Fibroblast of the aortic adventitia (primary cell): ENCODE data around the gene PEMT. TPM values are rescaled to one million over a fixed set of nuclear protein-coding genes. Genes with fewer than 3 reads are reported as not detected.

Source experiments
- DNase-seq: peaks from one replicate; pipeline ENCODE4 v3.0.0-alpha.2; 2010; ENCODE audit warnings: low read depth
- H3K4me3 ChIP-seq: 2 replicates; pipeline ENCODE4 v1.5.1; 2011; ENCODE audit warnings: low read depth, mild to moderate bottlenecking, control low read depth, low read length, moderate library complexity
- CTCF ChIP-seq: IDR thresholded peaks from 2 replicates; pipeline ENCODE4 v1.5.1; 2011; ENCODE audit warnings: mild to moderate bottlenecking, low read length, control low read depth, inconsistent platforms; ENCODE audit not compliant: insufficient read depth
- total RNA-seq: library from RNA; depleted of rRNA; stranded (reverse); fragments of >200 nt; gene quantifications from 2 replicates; pipeline ENCODE4 v1.2.3, GENCODE V29; 2012; ENCODE audit warnings: low replicate concordance

Gene PEMT
- total RNA-seq, 1 donor, result 28.4 TPM

- peak; percentile 46 for TF ChIP-seq CTCF
- no peak overlapping the region for H3K4me3 ChIP-seq
- DNase-seq, result peak; percentile 40
These were observed 21.2 kb downstream of the PEMT start for GRCh38 chr17:17570140-17570797.

GRCh38 chr17:17569691-17570090, 21.8 kb downstream of the PEMT start:
- DNase-seq, result no peak
- no peak for TF ChIP-seq CTCF
- no peak overlapping the region for H3K4me3 ChIP-seq

GRCh38 chr17:17568772-17569195, 22.7 kb downstream of the PEMT start:
- peak; percentile 37 for DNase-seq

GRCh38 chr17:17567631-17568030, 23.9 kb downstream of the PEMT start:
- H3K4me3 ChIP-seq, result no peak overlapping the region
- DNase-seq, result peak; percentile 79
- no peak for TF ChIP-seq CTCF

More at GRCh38 chr17:17568772-17569195, 22.7 kb downstream of the PEMT start:
- H3K4me3 ChIP-seq, result no peak overlapping the region
- peak; percentile 88 for TF ChIP-seq CTCF

GRCh38 chr17:17566896-17567513, 24.5 kb downstream of the PEMT start:
- DNase-seq, result peak; percentile 17
- TF ChIP-seq CTCF, result no peak

GRCh38 chr17:17565471-17566339, 25.8 kb downstream of the PEMT start:
- TF ChIP-seq CTCF, result no peak
- peak; percentile 69 for DNase-seq
- H3K4me3 ChIP-seq, result no peak overlapping the region

More at GRCh38 chr17:17566896-17567513, 24.5 kb downstream of the PEMT start:
- no peak overlapping the region for H3K4me3 ChIP-seq
